MM.1S (cell line): ENCODE data around the gene TCOF1.

Source experiments
- DNase-seq: peaks from one replicate; pipeline ENCODE4 v3.0.0-alpha.2; 2015
- H2AFZ ChIP-seq: fragments of 300-600 bp; sonication (generic); 2 replicates; pipeline ENCODE4 v1.6.0; 2016; ENCODE audit warnings: antibody characterized with exemption, low read length
- H3F3A ChIP-seq: fragments of 300-600 bp; sonication (generic); 2 replicates; pipeline ENCODE4 v1.6.1; 2016; ENCODE audit warnings: mild to moderate bottlenecking, antibody characterized with exemption, low read length, moderate library complexity, mixed read lengths; ENCODE audit not compliant: insufficient read depth
- H3K27ac ChIP-seq: fragments of 300-600 bp; sonication (generic); 2 replicates; pipeline ENCODE4 v1.5.1; 2016; ENCODE audit warnings: mild to moderate bottlenecking, low read length
- H3K27me3 ChIP-seq: fragments of 300-600 bp; sonication (generic); replicated peaks from 2 replicates; pipeline ENCODE4 v1.6.0; 2016; ENCODE audit warnings: low read length; ENCODE audit not compliant: insufficient read depth
- H3K36me3 ChIP-seq: fragments of 300-600 bp; sonication (generic); replicated peaks from 2 replicates; pipeline ENCODE4 v1.6.1; 2016; ENCODE audit warnings: mild to moderate bottlenecking, low read length, mixed read lengths; ENCODE audit not compliant: insufficient read depth
- H3K4me1 ChIP-seq: fragments of 300-600 bp; sonication (generic); 2 replicates; pipeline ENCODE4 v1.6.1; 2016; ENCODE audit warnings: low read length, mixed read lengths
- H3K4me2 ChIP-seq: fragments of 300-600 bp; sonication (generic); 2 replicates; pipeline ENCODE4 v1.6.0; 2016; ENCODE audit warnings: low read depth, low read length
- H3K4me3 ChIP-seq: fragments of 300-600 bp; sonication (generic); 2 replicates; pipeline ENCODE4 v1.5.1; 2016; ENCODE audit warnings: low read length, mixed read lengths
- H3K79me2 ChIP-seq: fragments of 300-600 bp; sonication (generic); 2 replicates; pipeline ENCODE4 v1.6.1; 2016; ENCODE audit warnings: mixed run types, low read length, mixed read lengths
- H3K9ac ChIP-seq: fragments of 300-600 bp; sonication (generic); 2 replicates; pipeline ENCODE4 v1.6.1; 2016; ENCODE audit warnings: low read length, mixed read lengths
- H3K9me2 ChIP-seq: fragments of 300-600 bp; sonication (generic); replicated peaks from 2 replicates; pipeline ENCODE4 v1.6.1; 2016; ENCODE audit warnings: mild to moderate bottlenecking, low read length, mixed read lengths; ENCODE audit not compliant: insufficient read depth
- H3K9me3 ChIP-seq: fragments of 300-600 bp; sonication (generic); replicated peaks from 2 replicates; pipeline ENCODE4 v1.6.1; 2016; ENCODE audit warnings: mild to moderate bottlenecking, low read length, mixed read lengths; ENCODE audit not compliant: insufficient read depth
- H4K20me1 ChIP-seq: fragments of 300-600 bp; sonication (generic); 2 replicates; pipeline ENCODE4 v1.6.1; 2016; ENCODE audit warnings: mild to moderate bottlenecking, low read length, moderate library complexity, mixed read lengths; ENCODE audit not compliant: insufficient read depth
- EZH2 ChIP-seq: fragments of 300-600 bp; sonication (generic); optimal IDR thresholded peaks from 2 replicates; pipeline ENCODE3; 2017; ENCODE audit warnings: low read depth, mild to moderate bottlenecking, antibody characterized with exemption, low read length, mixed read lengths
- EZH2phosphoT487 ChIP-seq: fragments of 300-600 bp; sonication (generic); IDR thresholded peaks from 2 replicates; pipeline ENCODE4 v1.6.1; 2018; ENCODE audit warnings: antibody characterized with exemption, low read length
- TF ChIP-seq, protein P1 (sequence below): fragments of 300-600 bp; sonication (generic); IDR thresholded peaks from 2 replicates; pipeline ENCODE4 v1.5.1; 2016; ENCODE audit warnings: antibody characterized with exemption, low read length, mixed read lengths

TCOF1 gene

DNA sequence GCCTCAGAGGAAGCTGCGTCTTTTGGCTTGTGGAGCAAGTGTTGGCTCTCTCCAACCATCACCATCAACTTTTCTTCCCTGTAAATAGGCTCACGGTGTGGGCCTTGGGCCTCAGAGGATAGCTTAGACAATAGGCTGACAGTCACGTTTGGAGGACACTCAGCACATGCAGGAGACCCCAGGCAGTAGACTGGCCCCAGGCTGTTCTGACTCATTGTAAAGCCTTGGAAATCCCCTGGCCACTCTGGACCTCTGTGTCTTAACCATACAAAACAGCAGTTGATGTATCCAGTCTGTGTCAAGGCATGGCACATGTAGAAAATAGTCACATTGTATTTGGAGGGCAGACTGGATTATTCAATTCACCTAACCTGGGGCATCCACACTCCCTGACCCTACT lies 36.6 kb downstream of the TCOF1 start:
- H3K4me1 ChIP-seq, result no peaks in the 10 kb centered on the region
- no peak for TF ChIP-seq EZH2phosphoT487
- TF ChIP-seq, protein P1, sequence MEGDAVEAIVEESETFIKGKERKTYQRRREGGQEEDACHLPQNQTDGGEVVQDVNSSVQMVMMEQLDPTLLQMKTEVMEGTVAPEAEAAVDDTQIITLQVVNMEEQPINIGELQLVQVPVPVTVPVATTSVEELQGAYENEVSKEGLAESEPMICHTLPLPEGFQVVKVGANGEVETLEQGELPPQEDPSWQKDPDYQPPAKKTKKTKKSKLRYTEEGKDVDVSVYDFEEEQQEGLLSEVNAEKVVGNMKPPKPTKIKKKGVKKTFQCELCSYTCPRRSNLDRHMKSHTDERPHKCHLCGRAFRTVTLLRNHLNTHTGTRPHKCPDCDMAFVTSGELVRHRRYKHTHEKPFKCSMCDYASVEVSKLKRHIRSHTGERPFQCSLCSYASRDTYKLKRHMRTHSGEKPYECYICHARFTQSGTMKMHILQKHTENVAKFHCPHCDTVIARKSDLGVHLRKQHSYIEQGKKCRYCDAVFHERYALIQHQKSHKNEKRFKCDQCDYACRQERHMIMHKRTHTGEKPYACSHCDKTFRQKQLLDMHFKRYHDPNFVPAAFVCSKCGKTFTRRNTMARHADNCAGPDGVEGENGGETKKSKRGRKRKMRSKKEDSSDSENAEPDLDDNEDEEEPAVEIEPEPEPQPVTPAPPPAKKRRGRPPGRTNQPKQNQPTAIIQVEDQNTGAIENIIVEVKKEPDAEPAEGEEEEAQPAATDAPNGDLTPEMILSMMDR, result no peak
- TF ChIP-seq EZH2, result no peak
- H3K4me2 ChIP-seq, result no peak overlapping the region
- no peak overlapping the region for H3K9ac ChIP-seq
- H3K9me3 ChIP-seq, result no peaks in the 10 kb centered on the region
- no peak overlapping the region for H2AFZ ChIP-seq
- no peaks in the 10 kb centered on the region for H4K20me1 ChIP-seq
- no peak for DNase-seq
- peaks cover 8% of the 10 kb centered on the region; the same call in 1 of the 2 replicates for H3F3A ChIP-seq
- H3K9me2 ChIP-seq, result no peaks in the 10 kb centered on the region
- 0 out of 2 replicates have a peak, but pooled peaks cover 3% of the 10 kb centered on the region for H3K36me3 ChIP-seq
- H3K4me3 ChIP-seq, result no peak overlapping the region
- no peaks in the 10 kb centered on the region for H3K27me3 ChIP-seq
- H3K79me2 ChIP-seq, result no peaks in the 10 kb centered on the region
- no peak overlapping the region for H3K27ac ChIP-seq

DNA sequence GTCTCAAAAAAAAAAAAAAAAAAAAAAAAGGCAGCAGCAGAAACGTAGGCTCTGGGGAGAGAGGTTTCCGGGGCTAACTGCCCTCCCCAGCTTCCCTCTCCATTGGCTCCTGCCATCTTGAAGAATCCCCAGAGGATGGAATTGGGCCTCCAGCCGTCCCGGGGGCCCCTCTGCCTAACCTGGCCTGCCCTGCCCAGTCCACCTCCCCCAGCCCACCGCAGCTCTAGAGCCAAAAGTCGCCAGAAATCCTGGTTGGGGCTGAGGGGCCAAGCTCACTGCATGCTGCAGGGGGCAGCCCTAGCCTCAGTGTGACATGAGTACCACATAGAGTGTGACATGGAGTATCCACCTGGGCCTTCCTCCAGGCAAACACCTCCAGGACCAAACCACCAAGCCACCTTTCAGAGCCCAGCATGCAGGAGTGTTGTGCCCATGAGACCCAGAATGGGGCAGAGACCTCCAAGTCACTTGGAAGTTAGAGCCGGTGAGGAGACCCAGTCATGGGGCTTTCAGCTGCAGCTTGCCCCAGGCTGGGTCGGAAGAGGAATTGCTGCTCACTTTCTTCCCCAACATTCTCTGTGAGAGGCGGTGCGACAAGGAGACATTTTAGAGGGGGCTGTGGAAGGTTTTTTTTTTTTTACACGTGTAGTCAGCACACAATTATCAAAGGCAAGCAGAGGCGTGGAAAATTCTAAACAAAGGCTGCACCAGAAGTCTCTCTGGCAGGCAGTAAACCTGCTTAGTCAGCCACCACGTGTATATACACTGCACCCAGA lies 37.6 kb downstream of the TCOF1 start:
- H3K27ac ChIP-seq, result no peak overlapping the region
- no peak overlapping the region for H3K4me2 ChIP-seq

DNA sequence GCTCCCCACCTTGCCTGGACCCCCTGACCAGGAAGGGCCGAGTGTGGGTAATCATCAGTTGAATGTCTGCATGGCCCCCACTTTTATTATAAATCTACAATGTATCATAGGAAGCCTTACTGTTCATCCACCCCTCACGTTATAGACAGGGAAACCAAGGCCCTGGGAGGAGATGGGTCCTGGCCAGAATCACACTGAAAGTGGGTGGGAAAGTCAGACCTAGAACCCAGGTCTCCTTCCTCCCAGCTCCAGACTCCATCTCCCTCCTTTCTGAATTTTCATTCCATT lies 38.1 kb downstream of the TCOF1 start:
- H4K20me1 ChIP-seq, result no peaks in the 10 kb centered on the region; the same call in 1 of the 2 replicates
- H3K27me3 ChIP-seq, result no peaks in the 10 kb centered on the region
- 0 out of 2 replicates have a peak, but pooled peaks cover 3% of the 10 kb centered on the region for H3K36me3 ChIP-seq

More for the DNA sequence above, 37.6 kb downstream of the TCOF1 start:
- no peak for DNase-seq
- Histone ChIP-seq H3K4me1 (no peaks in the 10 kb centered on the region), H3K36me3 (0 out of 2 replicates have a peak, but pooled peaks cover 3% of the 10 kb centered on the region), H3K27me3 (no peaks in the 10 kb centered on the region), H3F3A (peaks cover 16% of the 10 kb centered on the region), H3K79me2 (no peaks in the 10 kb centered on the region), H3K4me3 (no peak overlapping the region), H4K20me1 (no peaks in the 10 kb centered on the region; the same call in 1 of the 2 replicates), H2AFZ (no peak overlapping the region), H3K9me3 (no peaks in the 10 kb centered on the region), H3K9ac (no peak overlapping the region), H3K9me2 (no peaks in the 10 kb centered on the region)
- TF ChIP-seq EZH2 (no peak), EZH2phosphoT487 (no peak)
- TF ChIP-seq, protein P1, result no peak

More for the DNA sequence above, 38.1 kb downstream of the TCOF1 start:
- TF ChIP-seq, protein P1, result no peak
- no peak for TF ChIP-seq EZH2phosphoT487
- no peak for TF ChIP-seq EZH2
- Histone ChIP-seq H3K9me3 (no peaks in the 10 kb centered on the region), H3K4me1 (no peaks in the 10 kb centered on the region), H2AFZ (no peak overlapping the region), H3K9ac (no peak overlapping the region), H3K79me2 (no peaks in the 10 kb centered on the region), H3K4me3 (no peak overlapping the region), H3F3A (peaks cover 21% of the 10 kb centered on the region), H3K27ac (no peak overlapping the region), H3K9me2 (no peaks in the 10 kb centered on the region), H3K4me2 (no peak overlapping the region)
- DNase-seq, result no peak
